Measurements from ENCODE around the gene GNA12.

GRCh38 chr7:2773608-2774007 is 70.5 kb downstream of the GNA12 start:
- TF ChIP-seq EZH2 (IDR thresholded peaks at IDR 0.05) (no peak), CTCF (IDR thresholded peaks at IDR 0.05) (no peak), EZH2phosphoT487 (IDR thresholded peaks at IDR 0.05) (no peak)

All from neural progenitor cell (in vitro differentiated cells).